Activated naive CD4-positive, alpha-beta T cell treated with anti-CD3 and anti-CD28 coated beads, Interleukin-2, amount 50 U/mL, for 24 hours (primary cell): ENCODE measurements around the gene COL4A6.

Experiments used
- H3K27ac Mint-ChIP-seq: one replicate; pipeline ENCODE4 v1.8.0; 2021; ENCODE audit warnings: mild to moderate bottlenecking, mixed read lengths
- H3K27me3 Mint-ChIP-seq: one replicate; pipeline ENCODE4 v1.8.0; 2021; ENCODE audit warnings: mixed read lengths
- H3K36me3 Mint-ChIP-seq: one replicate; pipeline ENCODE4 v1.8.0; 2021; ENCODE audit warnings: mixed read lengths
- H3K4me1 Mint-ChIP-seq: one replicate; pipeline ENCODE4 v1.8.0; 2021; ENCODE audit warnings: mixed read lengths
- H3K4me3 Mint-ChIP-seq: one replicate; pipeline ENCODE4 v1.8.0; 2021; ENCODE audit warnings: mild to moderate bottlenecking, mixed read lengths
- H3K9me3 Mint-ChIP-seq: one replicate; pipeline ENCODE4 v1.8.0; 2021; ENCODE audit warnings: mixed read lengths

Gene COL4A6

GRCh38 chrX:108285356-108285755 is 152.9 kb downstream of the COL4A6 start:
- no peaks in the 10 kb centered on the region for H3K36me3 Mint-ChIP-seq
- H3K27ac Mint-ChIP-seq: no peak overlapping the region
- no peaks in the 10 kb centered on the region for H3K4me1 Mint-ChIP-seq
- H3K4me3 Mint-ChIP-seq: no peak overlapping the region
- peaks cover 2% of the 10 kb centered on the region for H3K27me3 Mint-ChIP-seq
- no peaks in the 10 kb centered on the region for H3K9me3 Mint-ChIP-seq

DNA sequence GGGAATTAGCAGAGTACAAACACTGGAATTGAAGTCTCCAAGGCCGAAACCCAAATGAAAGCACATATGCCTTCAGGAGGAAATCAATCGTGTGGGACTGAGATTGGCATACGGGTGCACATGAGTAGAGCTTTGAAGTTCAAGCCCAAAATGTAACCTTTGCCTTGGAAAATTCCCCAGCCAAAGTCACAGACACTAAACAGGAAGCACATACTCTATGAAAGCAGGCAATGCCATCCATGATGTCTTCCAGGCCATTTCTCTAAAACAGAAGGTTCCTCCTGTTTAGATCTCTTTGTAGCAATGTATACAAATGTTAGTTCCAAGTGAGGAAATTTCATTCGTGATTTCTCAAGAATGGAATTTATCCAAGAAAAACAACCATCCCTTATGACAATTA is 162.5 kb downstream of the COL4A6 start:
- Mint-ChIP-seq H3K4me3 (no peak overlapping the region), H3K27ac (no peak overlapping the region), H3K36me3 (no peaks in the 10 kb centered on the region), H3K9me3 (no peaks in the 10 kb centered on the region), H3K4me1 (no peaks in the 10 kb centered on the region), H3K27me3 (peaks cover 4% of the 10 kb centered on the region)

- H3K27ac Mint-ChIP-seq: no peak overlapping the region
- no peaks in the 10 kb centered on the region for H3K36me3 Mint-ChIP-seq
- H3K27me3 Mint-ChIP-seq: peaks cover 5% of the 10 kb centered on the region
- no peaks in the 10 kb centered on the region for H3K4me1 Mint-ChIP-seq
- H3K9me3 Mint-ChIP-seq: no peaks in the 10 kb centered on the region
- H3K4me3 Mint-ChIP-seq: no peak overlapping the region
Observed at GRCh38 chrX:108271397-108271787, 166.8 kb downstream of the COL4A6 start.

DNA sequence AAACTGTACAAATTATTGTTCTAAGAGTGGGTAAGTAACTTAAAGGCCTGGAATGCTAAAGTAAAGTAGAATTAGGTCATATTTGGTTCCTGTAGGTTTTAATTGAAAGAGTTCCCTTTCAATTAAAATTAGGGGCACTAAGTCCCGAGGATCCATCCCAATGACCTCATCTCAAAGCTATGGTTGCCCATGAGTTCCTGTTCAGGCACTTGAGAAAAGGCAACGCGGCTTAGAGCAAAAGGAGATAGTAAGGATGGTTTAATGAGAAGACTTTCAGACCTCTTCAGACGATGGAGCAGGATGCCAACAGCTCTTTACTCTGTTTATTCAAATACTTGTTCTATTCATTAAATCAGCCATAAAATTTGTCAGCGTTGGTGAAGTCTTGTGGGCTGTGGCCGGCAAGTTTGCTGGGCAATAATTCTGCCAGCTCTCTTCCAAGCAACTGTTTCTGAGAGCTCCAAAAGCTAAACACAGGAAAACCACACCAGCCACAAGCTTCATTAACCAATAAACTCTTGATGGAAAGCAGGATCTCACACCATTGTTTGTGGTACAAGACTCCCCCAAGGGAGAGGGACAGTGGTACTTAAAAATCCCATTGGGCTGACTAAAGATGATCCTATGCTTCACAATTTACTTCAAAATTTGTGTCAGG is 167.4 kb downstream of the COL4A6 start:
- H3K36me3 Mint-ChIP-seq: no peaks in the 10 kb centered on the region
- H3K4me3 Mint-ChIP-seq: no peak overlapping the region
- H3K27ac Mint-ChIP-seq: no peak overlapping the region
- peaks cover 5% of the 10 kb centered on the region for H3K27me3 Mint-ChIP-seq
- H3K9me3 Mint-ChIP-seq: no peaks in the 10 kb centered on the region
- H3K4me1 Mint-ChIP-seq: no peaks in the 10 kb centered on the region

DNA sequence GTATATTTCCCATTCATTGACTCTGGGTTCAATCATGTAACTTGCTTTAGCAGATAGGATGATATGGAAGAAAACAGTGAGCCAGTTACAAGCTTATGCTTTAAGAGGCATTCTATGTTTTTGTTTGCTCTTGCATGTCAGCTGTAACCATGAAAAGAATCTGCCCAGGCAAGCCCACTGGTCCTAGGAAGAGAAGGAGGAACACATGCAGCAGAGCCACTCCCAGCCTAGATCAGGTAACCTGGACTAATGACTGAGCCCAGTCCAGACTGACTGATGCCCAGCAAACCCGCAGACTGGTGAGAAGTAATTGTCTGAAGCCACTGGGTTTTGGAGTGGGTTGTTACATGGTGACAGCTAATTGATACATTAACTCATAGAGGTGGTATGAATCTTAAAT is 167.9 kb downstream of the COL4A6 start:
- Mint-ChIP-seq H3K27me3 (peaks cover 5% of the 10 kb centered on the region), H3K36me3 (no peaks in the 10 kb centered on the region), H3K9me3 (no peaks in the 10 kb centered on the region), H3K27ac (no peak overlapping the region), H3K4me1 (no peaks in the 10 kb centered on the region), H3K4me3 (no peak overlapping the region)

DNA sequence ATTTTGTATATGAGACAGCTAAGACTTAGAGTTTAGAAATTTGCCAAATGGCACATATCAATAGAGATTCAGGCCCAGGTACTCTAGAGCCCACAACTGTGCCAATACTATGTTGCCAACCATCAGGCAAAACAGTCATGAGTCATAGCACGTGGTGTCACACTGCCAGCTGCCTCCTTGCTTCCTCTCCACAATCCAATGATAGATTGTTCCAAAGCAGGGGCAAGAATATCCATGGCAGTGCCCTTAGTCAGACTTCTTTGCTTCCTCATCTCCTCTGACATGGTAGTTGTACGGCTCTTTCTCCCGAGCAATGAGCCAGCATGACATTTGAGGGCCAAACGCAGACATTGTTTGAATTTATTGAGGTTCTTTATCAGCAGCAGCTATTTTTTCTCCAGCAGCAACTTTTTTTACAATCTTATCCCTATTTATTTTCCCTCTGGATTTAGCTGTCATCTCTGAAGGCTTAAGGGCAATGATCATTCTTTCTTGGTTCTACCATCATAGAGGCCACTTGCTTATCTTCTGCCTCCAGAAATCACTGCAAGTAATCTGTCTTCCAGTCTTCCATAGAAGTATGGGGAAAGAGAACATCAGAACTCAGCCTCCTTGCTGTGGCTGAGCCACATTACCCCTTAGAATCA is 169.7 kb downstream of the COL4A6 start:
- Mint-ChIP-seq H3K4me3 (no peak overlapping the region), H3K27me3 (peaks cover 5% of the 10 kb centered on the region), H3K4me1 (no peaks in the 10 kb centered on the region), H3K27ac (no peak overlapping the region), H3K36me3 (no peaks in the 10 kb centered on the region), H3K9me3 (no peaks in the 10 kb centered on the region)

GRCh38 chrX:108267557-108267956 is 170.7 kb downstream of the COL4A6 start:
- Mint-ChIP-seq H3K9me3 (no peaks in the 10 kb centered on the region), H3K4me1 (no peaks in the 10 kb centered on the region), H3K27ac (no peak overlapping the region), H3K36me3 (no peaks in the 10 kb centered on the region), H3K27me3 (peaks cover 5% of the 10 kb centered on the region), H3K4me3 (no peak overlapping the region)

GRCh38 chrX:108264376-108264775 is 173.8 kb downstream of the COL4A6 start:
- Mint-ChIP-seq H3K9me3 (no peaks in the 10 kb centered on the region), H3K27ac (no peak overlapping the region), H3K4me3 (no peak overlapping the region), H3K27me3 (peaks cover 1% of the 10 kb centered on the region), H3K4me1 (no peaks in the 10 kb centered on the region), H3K36me3 (no peaks in the 10 kb centered on the region)

DNA sequence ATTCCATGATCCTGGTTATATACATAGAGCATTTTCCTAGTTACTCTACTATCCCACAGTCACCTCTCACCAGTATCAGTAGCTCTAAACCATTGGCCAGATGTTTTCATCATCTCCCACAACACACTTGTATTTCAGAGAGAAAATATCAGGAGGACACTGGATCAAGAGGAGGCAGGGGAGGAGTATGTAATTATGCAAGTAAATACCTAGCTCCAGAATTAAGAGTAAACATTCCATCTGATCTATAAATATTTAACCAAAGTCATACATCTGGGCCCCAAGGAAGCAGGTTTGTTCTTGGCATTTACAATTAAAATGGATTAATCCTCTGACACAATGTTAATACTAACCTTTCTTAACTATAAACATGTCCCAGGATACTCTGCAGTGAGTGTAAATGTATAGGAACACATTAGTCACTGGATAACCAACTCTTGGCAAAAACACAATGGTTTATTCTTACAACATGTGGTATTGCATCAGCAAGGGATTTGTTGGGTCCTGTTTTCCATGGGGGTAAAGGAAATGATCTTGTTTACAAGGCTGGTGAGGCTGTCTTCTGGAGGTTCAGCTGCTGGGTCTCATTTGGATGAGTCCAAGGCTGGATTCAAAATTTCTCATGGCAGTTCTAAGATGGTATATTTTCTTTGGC is 176.5 kb downstream of the COL4A6 start:
- no peaks in the 10 kb centered on the region for H3K4me1 Mint-ChIP-seq
- H3K4me3 Mint-ChIP-seq: no peak overlapping the region
- no peaks in the 10 kb centered on the region for H3K27me3 Mint-ChIP-seq
- H3K27ac Mint-ChIP-seq: no peak overlapping the region
- H3K36me3 Mint-ChIP-seq: no peaks in the 10 kb centered on the region
- H3K9me3 Mint-ChIP-seq: no peaks in the 10 kb centered on the region

- no peaks in the 10 kb centered on the region for H3K9me3 Mint-ChIP-seq
- no peak overlapping the region for H3K4me3 Mint-ChIP-seq
- H3K36me3 Mint-ChIP-seq: no peaks in the 10 kb centered on the region
- peaks cover 3% of the 10 kb centered on the region for H3K27me3 Mint-ChIP-seq
- no peaks in the 10 kb centered on the region for H3K4me1 Mint-ChIP-seq
- H3K27ac Mint-ChIP-seq: no peak overlapping the region
Observed at GRCh38 chrX:108257556-108257955, 180.7 kb downstream of the COL4A6 start.

GRCh38 chrX:108254636-108255035 is 183.6 kb downstream of the COL4A6 start:
- Mint-ChIP-seq H3K4me1 (no peaks in the 10 kb centered on the region), H3K36me3 (no peaks in the 10 kb centered on the region), H3K27me3 (peaks cover 3% of the 10 kb centered on the region), H3K9me3 (no peaks in the 10 kb centered on the region), H3K4me3 (no peak overlapping the region), H3K27ac (no peak overlapping the region)

DNA sequence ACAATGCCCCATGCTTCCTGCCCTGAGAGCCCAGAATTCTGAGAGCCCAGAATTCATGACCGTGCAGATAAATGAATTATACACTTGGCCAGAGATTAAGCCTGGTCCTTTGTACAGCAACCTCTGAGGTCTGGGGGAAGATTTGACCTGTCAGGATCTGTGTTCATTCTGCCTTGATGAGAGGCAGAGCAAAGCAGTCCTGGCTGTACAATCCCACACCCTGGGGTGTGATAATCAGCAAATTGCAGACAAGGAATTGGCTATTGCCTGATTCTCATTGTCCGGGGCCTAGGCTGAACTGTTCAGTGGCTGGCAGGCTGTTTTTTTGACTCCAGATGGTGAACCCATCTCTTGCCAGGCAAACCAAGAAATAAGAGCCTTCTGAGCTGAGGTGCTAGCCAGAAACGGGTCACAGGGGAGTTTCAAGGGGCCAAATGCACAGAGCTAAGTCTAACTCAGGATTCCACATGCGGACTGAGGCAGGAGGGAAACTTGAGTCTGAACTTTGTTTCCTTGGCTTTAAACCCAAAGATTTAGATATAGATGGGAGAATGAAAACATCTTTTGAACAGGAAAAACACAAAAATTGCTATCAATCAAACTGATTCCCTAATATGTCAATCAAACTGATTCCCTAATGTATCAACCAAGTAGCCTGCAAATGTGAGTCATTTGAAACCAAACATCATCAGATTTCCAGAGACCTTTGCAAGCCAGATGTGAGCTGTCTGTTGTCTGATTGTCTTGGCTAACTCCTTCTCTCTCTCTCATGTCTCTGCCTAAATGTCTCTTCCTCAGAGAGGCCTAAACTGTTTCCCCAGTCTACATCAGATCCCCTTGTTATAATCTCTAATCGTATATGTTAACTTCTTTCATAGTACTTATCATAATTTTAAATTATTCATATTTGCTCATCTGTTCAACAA is 187.3 kb downstream of the COL4A6 start:
- H3K9me3 Mint-ChIP-seq: no peaks in the 10 kb centered on the region
- H3K36me3 Mint-ChIP-seq: no peaks in the 10 kb centered on the region
- H3K27me3 Mint-ChIP-seq: peaks cover 3% of the 10 kb centered on the region
- no peaks in the 10 kb centered on the region for H3K4me1 Mint-ChIP-seq
- no peak overlapping the region for H3K27ac Mint-ChIP-seq
- H3K4me3 Mint-ChIP-seq: no peak overlapping the region

- H3K9me3 Mint-ChIP-seq: no peaks in the 10 kb centered on the region
- peaks cover 1% of the 10 kb centered on the region for H3K27me3 Mint-ChIP-seq
- H3K27ac Mint-ChIP-seq: no peak overlapping the region
- H3K4me1 Mint-ChIP-seq: no peaks in the 10 kb centered on the region
- no peak overlapping the region for H3K4me3 Mint-ChIP-seq
- no peaks in the 10 kb centered on the region for H3K36me3 Mint-ChIP-seq
Observed at GRCh38 chrX:108246304-108246954, 191.8 kb downstream of the COL4A6 start.

- Mint-ChIP-seq H3K9me3 (no peaks in the 10 kb centered on the region), H3K4me1 (no peaks in the 10 kb centered on the region), H3K27me3 (peaks cover 1% of the 10 kb centered on the region), H3K36me3 (no peaks in the 10 kb centered on the region), H3K4me3 (no peak overlapping the region), H3K27ac (no peak overlapping the region)
Observed at GRCh38 chrX:108245462-108245861, 192.8 kb downstream of the COL4A6 start.

GRCh38 chrX:108235986-108236385 is 202.2 kb downstream of the COL4A6 start:
- no peak overlapping the region for H3K27ac Mint-ChIP-seq
- H3K9me3 Mint-ChIP-seq: no peaks in the 10 kb centered on the region
- no peak overlapping the region for H3K4me3 Mint-ChIP-seq
- no peaks in the 10 kb centered on the region for H3K4me1 Mint-ChIP-seq
- H3K27me3 Mint-ChIP-seq: peaks cover 2% of the 10 kb centered on the region
- H3K36me3 Mint-ChIP-seq: no peaks in the 10 kb centered on the region
